T-helper 1 cell treated with Interleukin-12 subunit alpha and Interleukin-12 subunit beta and Interleukin-4 antibody, amounts not matched to agents 30 μg/mL and 1 μg/mL, for 36 hours (primary cell): ENCODE measurements around the gene CYP27A1.
"Not testable (repeated sequence)": the region's sequence is repeated elsewhere in the genome, so short reads cannot be mapped to it uniquely, and the experiment has no call there.

ENCODE experiments used
- H3K27ac Mint-ChIP-seq: one replicate; pipeline ENCODE4 v1.8.0; 2021; ENCODE audit warnings: mild to moderate bottlenecking, mixed read lengths
- H3K27me3 Mint-ChIP-seq: one replicate; pipeline ENCODE4 v1.8.0; 2021; ENCODE audit warnings: low read depth, mixed read lengths
- H3K36me3 Mint-ChIP-seq: one replicate; pipeline ENCODE4 v1.8.0; 2021; ENCODE audit warnings: low read depth, mixed read lengths
- H3K4me1 Mint-ChIP-seq: one replicate; pipeline ENCODE4 v1.8.0; 2021; ENCODE audit warnings: low read depth, mixed read lengths
- H3K4me3 Mint-ChIP-seq: one replicate; pipeline ENCODE4 v1.8.0; 2021; ENCODE audit warnings: mild to moderate bottlenecking, moderate library complexity, mixed read lengths
- H3K9me3 Mint-ChIP-seq: one replicate; pipeline ENCODE4 v1.8.0; 2021; ENCODE audit warnings: mixed read lengths

Gene CYP27A1

GRCh38 chr2:218754781-218755180 lies 27.2 kb upstream of the CYP27A1 start:
- no peaks in the 10 kb centered on the region for H3K9me3 Mint-ChIP-seq
- H3K36me3 Mint-ChIP-seq = peaks cover 37% of the 10 kb centered on the region
- no peaks in the 10 kb centered on the region for H3K4me1 Mint-ChIP-seq
- no peak overlapping the region for H3K4me3 Mint-ChIP-seq
- no peak overlapping the region for H3K27ac Mint-ChIP-seq
- no peaks in the 10 kb centered on the region for H3K27me3 Mint-ChIP-seq

GRCh38 chr2:218755198-218755566 lies 26.8 kb upstream of the CYP27A1 start:
- H3K36me3 Mint-ChIP-seq = peaks cover 36% of the 10 kb centered on the region
- H3K27me3 Mint-ChIP-seq = no peaks in the 10 kb centered on the region
- H3K9me3 Mint-ChIP-seq = no peaks in the 10 kb centered on the region
- no peaks in the 10 kb centered on the region for H3K4me1 Mint-ChIP-seq
- no peak overlapping the region for H3K4me3 Mint-ChIP-seq
- no peak overlapping the region for H3K27ac Mint-ChIP-seq

- H3K4me3 Mint-ChIP-seq = no peak overlapping the region
Measured at GRCh38 chr2:218755567-218756404, 26.2 kb upstream of the CYP27A1 start.

GRCh38 chr2:218756599-218757377 lies 25.2 kb upstream of the CYP27A1 start:
- no peak overlapping the region for H3K4me3 Mint-ChIP-seq
- H3K27ac Mint-ChIP-seq = no peak overlapping the region
- no peaks in the 10 kb centered on the region for H3K4me1 Mint-ChIP-seq
- H3K27me3 Mint-ChIP-seq = no peaks in the 10 kb centered on the region
- peaks cover 27% of the 10 kb centered on the region for H3K36me3 Mint-ChIP-seq
- H3K9me3 Mint-ChIP-seq = no peaks in the 10 kb centered on the region

More at GRCh38 chr2:218755567-218756404, 26.2 kb upstream of the CYP27A1 start:
- no peaks in the 10 kb centered on the region for H3K9me3 Mint-ChIP-seq
- H3K4me1 Mint-ChIP-seq = no peaks in the 10 kb centered on the region
- H3K27me3 Mint-ChIP-seq = no peaks in the 10 kb centered on the region
- peaks cover 31% of the 10 kb centered on the region for H3K36me3 Mint-ChIP-seq
- H3K27ac Mint-ChIP-seq = no peak overlapping the region

- Mint-ChIP-seq H3K9me3 (no peaks in the 10 kb centered on the region), H3K4me1 (no peaks in the 10 kb centered on the region), H3K4me3 (no peak overlapping the region), H3K27ac (no peak overlapping the region), H3K36me3 (no peaks in the 10 kb centered on the region), H3K27me3 (no peaks in the 10 kb centered on the region)
Measured at GRCh38 chr2:218761795-218762194, 20.2 kb upstream of the CYP27A1 start.

GRCh38 chr2:218772759-218773158 lies 9.2 kb upstream of the CYP27A1 start:
- not testable (repeated sequence) for H3K36me3 Mint-ChIP-seq, H3K4me1 Mint-ChIP-seq, H3K27me3 Mint-ChIP-seq, H3K27ac Mint-ChIP-seq, H3K4me3 Mint-ChIP-seq, H3K9me3 Mint-ChIP-seq

GRCh38 chr2:218773881-218774280 lies 8.1 kb upstream of the CYP27A1 start:
- H3K27ac Mint-ChIP-seq = no peak overlapping the region
- H3K9me3 Mint-ChIP-seq = peaks cover 13% of the 10 kb centered on the region
- H3K4me3 Mint-ChIP-seq = no peak overlapping the region
- peaks cover 4% of the 10 kb centered on the region for H3K36me3 Mint-ChIP-seq
- H3K27me3 Mint-ChIP-seq = peaks cover 7% of the 10 kb centered on the region
- H3K4me1 Mint-ChIP-seq = no peaks in the 10 kb centered on the region

GRCh38 chr2:218776488-218776887 lies 5.5 kb upstream of the CYP27A1 start:
- H3K27me3 Mint-ChIP-seq = peaks cover 21% of the 10 kb centered on the region
- no peak overlapping the region for H3K27ac Mint-ChIP-seq
- no peak overlapping the region for H3K4me3 Mint-ChIP-seq
- H3K9me3 Mint-ChIP-seq = peaks cover 13% of the 10 kb centered on the region
- H3K36me3 Mint-ChIP-seq = peaks cover 4% of the 10 kb centered on the region
- H3K4me1 Mint-ChIP-seq = no peaks in the 10 kb centered on the region

- Mint-ChIP-seq H3K27ac (no peak overlapping the region), H3K4me3 (no peak overlapping the region), H3K27me3 (peaks cover 26% of the 10 kb centered on the region), H3K4me1 (no peaks in the 10 kb centered on the region), H3K36me3 (peaks cover 3% of the 10 kb centered on the region), H3K9me3 (peaks cover 13% of the 10 kb centered on the region)
Measured at GRCh38 chr2:218777276-218777990, 4.5 kb upstream of the CYP27A1 start.

- no peak overlapping the region for H3K27ac Mint-ChIP-seq
- no peaks in the 10 kb centered on the region for H3K4me1 Mint-ChIP-seq
- no peak overlapping the region for H3K4me3 Mint-ChIP-seq
- peaks cover 3% of the 10 kb centered on the region for H3K36me3 Mint-ChIP-seq
- H3K27me3 Mint-ChIP-seq = peaks cover 48% of the 10 kb centered on the region
- H3K9me3 Mint-ChIP-seq = peaks cover 13% of the 10 kb centered on the region
Measured at GRCh38 chr2:218780046-218780445, 1.9 kb upstream of the CYP27A1 start.

- H3K36me3 Mint-ChIP-seq = peaks cover 2% of the 10 kb centered on the region
- no peak overlapping the region for H3K4me3 Mint-ChIP-seq
- peaks cover 57% of the 10 kb centered on the region for H3K27me3 Mint-ChIP-seq
Measured at GRCh38 chr2:218780851-218781690, 876 bp upstream of the CYP27A1 start.

GRCh38 chr2:218782528-218782844 lies 539 bp downstream of the CYP27A1 start:
- no peaks in the 10 kb centered on the region for H3K4me1 Mint-ChIP-seq
- H3K27ac Mint-ChIP-seq = no peak overlapping the region
- no peaks in the 10 kb centered on the region for H3K36me3 Mint-ChIP-seq
- H3K4me3 Mint-ChIP-seq = no peak overlapping the region
- peaks cover 3% of the 10 kb centered on the region for H3K9me3 Mint-ChIP-seq
- H3K27me3 Mint-ChIP-seq = peaks cover 61% of the 10 kb centered on the region

More at GRCh38 chr2:218780851-218781690, 876 bp upstream of the CYP27A1 start:
- Mint-ChIP-seq H3K9me3 (peaks cover 11% of the 10 kb centered on the region), H3K27ac (no peak overlapping the region), H3K4me1 (no peaks in the 10 kb centered on the region)

- Mint-ChIP-seq H3K9me3 (no peaks in the 10 kb centered on the region), H3K27ac (no peak overlapping the region), H3K4me3 (no peak overlapping the region), H3K36me3 (no peaks in the 10 kb centered on the region), H3K27me3 (peaks cover 64% of the 10 kb centered on the region), H3K4me1 (no peaks in the 10 kb centered on the region)
Measured at GRCh38 chr2:218783688-218784087, 1.7 kb downstream of the CYP27A1 start.

- H3K27me3 Mint-ChIP-seq = peaks cover 59% of the 10 kb centered on the region
Measured at GRCh38 chr2:218785103-218785502, 3.2 kb downstream of the CYP27A1 start.

More at GRCh38 chr2:218785103-218785502, 3.2 kb downstream of the CYP27A1 start:
- Mint-ChIP-seq H3K36me3 (no peaks in the 10 kb centered on the region), H3K4me3 (no peak overlapping the region), H3K9me3 (no peaks in the 10 kb centered on the region), H3K27ac (no peak overlapping the region), H3K4me1 (no peaks in the 10 kb centered on the region)
